Measurements from ENCODE around the gene FLT3LG.
"Not testable (repeated sequence)": the region's sequence is repeated elsewhere in the genome, so short reads cannot be mapped to it uniquely, and the experiment has no call there.

DNA sequence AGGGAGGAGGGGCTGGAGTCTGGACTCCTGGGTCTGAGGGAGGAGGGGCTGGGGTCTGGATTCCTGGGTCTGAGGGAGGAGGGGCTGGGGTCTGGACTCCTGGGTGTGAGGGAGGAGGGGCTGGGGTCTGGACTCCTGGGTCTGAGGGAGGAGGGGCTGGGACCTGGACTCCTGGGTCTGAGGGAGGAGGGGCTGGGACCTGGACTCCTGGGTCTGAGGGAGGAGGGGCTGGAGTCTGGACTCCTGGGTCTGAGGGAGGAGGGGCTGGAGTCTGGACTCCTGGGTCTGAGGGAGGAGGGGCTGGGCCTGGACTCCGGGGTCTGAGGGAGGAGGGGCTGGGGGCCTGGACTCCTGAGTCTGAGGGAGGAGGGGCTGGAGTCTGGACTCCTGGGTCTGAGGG is 12.9 kb upstream of the FLT3LG start:
- TF ChIP-seq CEBPB (IDR thresholded peaks at IDR 0.05; ENCODE audit: low read depth, low read length); EZH2 (IDR thresholded peaks at IDR 0.05; ENCODE audit: low read depth, low read length, severe bottlenecking); POLR2A (IDR thresholded peaks at IDR 0.05; ENCODE audit: control extremely low read depth in 1 of 2, low read depth in 2 of 2, low read length in 2 of 2); SIX5 (IDR thresholded peaks at IDR 0.05; ENCODE audit: low read depth, low read length); SP1 (IDR thresholded peaks at IDR 0.05; ENCODE audit: low read depth, low read length); POLR2AphosphoS5 (IDR thresholded peaks at IDR 0.05; ENCODE audit: low read depth, low read length); JUN (IDR thresholded peaks at IDR 0.05; ENCODE audit: low read depth, low read length); CTCF (IDR thresholded peaks at IDR 0.05; ENCODE audit: control extremely low read depth in 1 of 3, insufficient read depth in 1 of 3, low read depth in 1 of 3, low read length in 3 of 3); MAFK (IDR thresholded peaks at IDR 0.05; ENCODE audit: low read depth, low read length); TEAD4 (IDR thresholded peaks at IDR 0.05; ENCODE audit: low read depth, low read length): not testable (repeated sequence)
- TF ChIP-seq, protein P1, sequence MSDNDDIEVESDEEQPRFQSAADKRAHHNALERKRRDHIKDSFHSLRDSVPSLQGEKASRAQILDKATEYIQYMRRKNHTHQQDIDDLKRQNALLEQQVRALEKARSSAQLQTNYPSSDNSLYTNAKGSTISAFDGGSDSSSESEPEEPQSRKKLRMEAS (IDR thresholded peaks at IDR 0.05), result not testable (repeated sequence)

Data from H1 (cell line).